Activated CD4-positive, alpha-beta T cell treated with anti-CD3 and anti-CD28 coated beads, Interleukin-2, amount 50 U/mL, for 48 hours (primary cell): ENCODE results near the gene POLA2.

Source experiments
- DNase-seq, 2 experiments: peaks; one replicate each; pipeline ENCODE4 v3.0.0-alpha.2; 2020

The POLA2 gene

DNA sequence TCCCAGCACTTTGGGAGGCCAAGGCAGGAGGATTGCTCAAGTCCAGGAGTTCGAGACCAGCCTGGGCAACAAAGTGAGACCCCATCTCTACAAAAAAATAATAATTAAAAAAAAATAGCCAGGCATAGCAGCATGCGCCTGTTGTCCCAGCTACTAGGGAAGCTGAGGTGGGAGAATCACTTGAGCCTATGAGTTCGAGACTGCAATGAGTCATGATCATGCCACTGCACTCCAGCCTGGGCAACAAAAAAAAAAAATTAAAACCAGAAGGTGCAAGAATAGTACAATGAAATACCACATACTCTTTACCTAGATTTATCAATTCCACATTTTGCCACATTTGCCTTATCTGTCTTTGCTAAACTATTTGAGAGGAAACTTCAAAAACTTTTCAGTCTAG lies 80.1 kb downstream of the POLA2 start:
- no peak for DNase-seq
